ENCODE data around the gene DLG2.
"Not testable (repeated sequence)": the region's sequence is repeated elsewhere in the genome, so short reads cannot be mapped to it uniquely, and the experiment has no call there.

The DLG2 gene
- total RNA-seq = 0.61 to 3.2 reads per million in 2 experiments

- no peak for DNase-seq (ENCODE audit: low read depth)
Observed at GRCh38 chr11:85627332-85627997, at the start of gene DLG2. TSS of gene DLG2 (minus strand) at chr11:85627344.

DNA sequence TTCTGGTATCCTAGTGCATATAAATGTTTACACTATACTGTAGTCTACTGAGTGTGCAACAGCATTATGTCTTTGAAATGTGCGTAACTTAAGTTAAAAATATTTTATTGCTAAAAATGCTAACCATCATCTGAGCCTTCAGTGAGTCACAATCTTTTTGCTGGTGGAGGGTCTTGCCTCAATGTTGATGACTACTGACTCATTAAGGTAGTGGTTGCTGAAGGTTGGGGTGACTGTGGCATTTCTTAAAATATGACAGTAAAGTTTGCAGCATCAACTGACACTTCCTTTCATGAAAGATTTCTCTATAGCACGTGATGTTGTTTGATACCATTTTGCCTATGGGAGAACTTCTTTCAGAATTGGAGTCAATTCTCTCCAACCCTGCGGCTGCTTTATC, 46.2 kb upstream of the DLG2 start:
- DNase-seq (ENCODE audit: low read depth) = no peak

DNA sequence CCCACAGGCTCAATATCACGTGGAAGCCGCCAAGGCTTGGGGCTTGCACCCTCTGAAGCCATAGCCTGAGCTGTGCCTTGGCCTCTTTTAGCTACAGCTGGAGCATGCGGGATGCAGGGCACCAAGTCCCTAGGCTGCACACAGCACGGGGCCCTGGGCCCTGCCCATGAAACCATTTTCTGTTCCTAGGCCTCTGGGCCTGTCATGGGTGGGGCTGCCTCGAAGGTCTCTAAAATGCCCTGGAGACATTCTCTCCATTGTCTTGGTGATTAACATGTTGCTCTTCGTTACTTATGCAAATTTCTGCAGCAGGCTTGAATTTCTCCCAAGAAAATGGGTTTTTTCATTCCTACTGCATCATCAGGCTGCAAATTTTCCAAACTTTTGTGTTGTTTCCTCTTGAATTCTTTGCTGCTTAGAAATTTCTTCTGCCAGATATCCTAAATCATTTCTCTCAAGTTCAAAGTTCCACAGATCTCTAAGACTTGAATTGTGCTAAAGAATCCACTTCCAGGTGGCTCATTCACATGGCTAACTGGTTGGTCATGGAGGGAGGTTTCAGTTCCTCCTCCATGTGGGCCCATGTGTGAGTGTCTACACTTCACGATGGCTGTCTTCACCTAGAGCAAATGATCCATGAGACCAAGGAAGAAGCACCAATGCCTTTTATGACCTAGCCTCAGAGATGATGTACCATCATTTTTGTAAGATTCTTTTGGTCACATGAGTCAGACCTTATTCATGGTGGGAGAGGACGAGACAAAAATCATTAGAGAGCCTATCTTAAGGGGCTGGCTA, 45.2 kb upstream of the DLG2 start:
- DNase-seq (ENCODE audit: low read depth) = no peak

GRCh38 chr11:85670949-85671663, 44.0 kb upstream of the DLG2 start:
- DNase-seq (ENCODE audit: low read depth) = not testable (repeated sequence)

GRCh38 chr11:85668157-85668556, 41.0 kb upstream of the DLG2 start:
- no peak for DNase-seq (ENCODE audit: low read depth)

DNA sequence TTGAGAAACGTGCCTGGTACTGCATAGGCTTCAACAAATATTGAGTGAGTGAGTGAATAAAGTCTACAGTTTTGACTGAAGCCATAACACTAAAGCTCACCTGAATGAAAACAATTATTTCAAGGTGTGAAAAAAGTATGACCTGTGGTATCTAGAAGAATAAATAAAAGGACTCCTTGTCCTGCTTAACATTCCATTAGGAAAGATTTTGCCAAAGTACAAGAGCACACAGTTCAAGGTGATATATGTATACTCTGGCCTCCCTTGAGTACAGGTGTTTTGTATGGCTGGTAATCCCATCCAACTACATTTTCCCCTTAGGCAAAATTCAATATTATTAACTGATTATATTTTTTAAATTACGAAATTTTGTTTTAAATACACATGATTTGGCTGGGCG, 39.5 kb upstream of the DLG2 start:
- no peak for DNase-seq (ENCODE audit: low read depth)

- DNase-seq (ENCODE audit: low read depth) = no peak
Observed at GRCh38 chr11:85665733-85666132, 38.6 kb upstream of the DLG2 start.

DNA sequence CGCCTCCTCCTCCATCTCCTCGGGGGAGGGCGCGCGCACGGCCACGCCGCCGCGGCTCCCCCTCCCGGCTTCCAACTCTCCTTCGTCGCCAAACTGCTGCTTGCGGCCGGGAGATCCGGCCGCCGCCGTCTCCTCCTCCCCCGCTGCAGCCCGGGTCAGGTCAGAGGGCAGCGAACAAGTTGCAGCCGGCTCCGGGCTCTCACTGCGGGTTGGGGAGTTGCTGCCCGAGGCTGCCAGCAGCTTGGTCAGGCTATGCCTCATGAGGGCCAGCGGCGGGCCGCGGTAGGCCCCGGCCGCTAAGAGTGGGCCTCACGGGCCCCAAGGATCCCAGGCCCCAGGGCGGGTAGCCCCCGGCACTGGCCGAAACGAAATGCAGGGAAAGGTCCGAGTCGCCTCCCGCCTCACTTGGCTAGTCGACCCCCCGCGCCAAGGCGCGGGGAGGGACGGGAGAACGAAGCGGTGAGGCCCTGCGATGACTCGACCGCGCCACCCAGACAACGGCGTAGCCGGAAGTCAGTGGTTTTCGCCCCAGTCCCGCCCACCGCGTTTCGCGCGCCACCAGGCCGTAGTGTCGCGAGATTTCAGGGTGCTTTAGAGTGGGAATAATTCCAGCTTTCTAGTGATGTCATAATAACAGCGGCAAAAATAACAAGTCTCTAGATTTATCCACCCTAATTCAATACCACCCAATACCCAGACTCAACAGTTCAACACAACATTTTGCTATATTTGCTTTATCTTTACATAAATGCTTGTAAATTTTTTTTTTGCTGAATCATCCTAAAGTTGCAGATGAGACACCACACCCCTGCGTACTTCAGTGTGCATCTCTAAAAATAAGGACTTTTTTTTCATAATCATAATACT, 37.7 kb upstream of the DLG2 start, which contains the start of gene CREBZF:
TSS of gene CREBZF (minus strand) at position 515 of the 867 bp plus-strand sequence. CDS start at position 261, 254 bp downstream.
- peak; percentile 85 for DNase-seq (ENCODE audit: low read depth)

DNA sequence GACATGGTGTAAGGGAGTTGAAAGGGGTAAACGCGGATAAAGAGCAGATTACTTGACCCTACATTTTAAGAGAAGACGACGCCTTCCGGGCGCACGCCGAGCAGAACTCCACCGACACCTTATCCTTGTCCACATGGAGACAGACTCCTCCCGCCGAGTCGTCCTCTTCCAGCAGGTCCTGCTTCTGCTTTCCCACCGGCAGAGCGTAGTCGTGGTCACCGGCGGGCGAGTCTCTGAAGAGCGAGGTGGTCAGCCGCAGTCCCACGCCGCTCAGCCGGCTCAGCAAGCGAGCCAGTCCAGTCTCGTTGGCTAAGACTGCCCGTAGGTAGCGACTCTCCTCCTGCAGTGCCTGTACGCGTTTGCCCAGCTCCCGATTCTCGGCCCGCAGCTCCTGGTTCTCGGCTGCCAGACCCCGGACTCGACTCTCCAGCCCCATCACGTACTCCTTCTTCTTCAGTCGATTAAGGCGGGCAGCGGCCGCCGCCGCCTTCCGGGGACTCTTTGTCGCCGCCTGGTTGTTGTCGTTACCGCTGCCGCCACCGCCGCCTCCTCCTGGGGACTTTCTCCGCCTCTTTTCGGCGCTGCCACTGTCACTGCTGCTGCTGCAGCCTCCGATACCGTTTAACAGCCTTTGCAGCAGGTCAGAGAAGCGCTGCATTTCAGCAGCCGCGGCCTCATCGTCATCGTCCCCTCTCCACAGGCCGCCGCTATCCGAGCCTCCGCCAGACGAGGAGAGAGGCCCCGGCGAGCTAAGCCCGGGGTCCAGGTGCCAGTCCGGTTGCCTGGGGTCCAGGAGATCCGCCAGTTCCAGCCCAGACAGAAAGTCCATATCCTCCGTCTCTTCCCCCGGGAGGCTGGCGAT, 36.8 kb upstream of the DLG2 start:
- peak; percentile 88 for DNase-seq (ENCODE audit: low read depth)

GRCh38 chr11:85663080-85663752, 36.1 kb upstream of the DLG2 start:
- DNase-seq (ENCODE audit: low read depth) = no peak

DNA sequence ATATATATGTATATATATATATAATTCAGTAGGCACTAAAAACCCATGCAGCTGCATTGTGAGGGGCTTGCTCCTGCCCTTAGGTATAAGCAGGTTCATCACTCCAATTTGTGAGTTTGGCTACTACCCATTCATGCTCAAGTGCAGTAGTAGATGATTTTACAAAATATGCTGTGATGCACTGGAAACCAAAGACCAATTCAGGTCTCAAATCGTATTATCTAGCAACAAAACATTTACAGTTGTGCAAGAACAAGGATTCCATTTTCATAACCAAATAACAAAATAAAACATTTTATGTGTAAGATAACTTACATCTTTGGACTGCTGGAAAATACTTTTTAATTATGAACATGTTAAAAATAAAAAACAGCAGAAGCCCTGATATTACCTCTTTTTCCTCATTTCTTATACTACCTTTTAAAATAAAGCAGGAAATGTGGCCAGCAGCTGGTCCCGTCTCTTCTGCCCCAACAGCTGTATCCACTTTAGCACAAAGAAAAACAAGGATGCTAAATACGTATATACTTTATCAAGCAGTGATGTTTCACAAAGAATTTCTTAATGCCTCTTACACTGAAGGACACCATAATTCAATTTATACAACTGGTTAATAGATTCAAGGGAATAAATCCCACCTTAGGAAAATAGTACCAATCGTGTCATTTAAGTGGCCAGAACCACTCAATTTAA, 35.0 kb upstream of the DLG2 start:
- DNase-seq (ENCODE audit: low read depth) = no peak

GRCh38 chr11:85658180-85658579, 31.0 kb upstream of the DLG2 start:
- no peak for DNase-seq (ENCODE audit: low read depth)

DNA sequence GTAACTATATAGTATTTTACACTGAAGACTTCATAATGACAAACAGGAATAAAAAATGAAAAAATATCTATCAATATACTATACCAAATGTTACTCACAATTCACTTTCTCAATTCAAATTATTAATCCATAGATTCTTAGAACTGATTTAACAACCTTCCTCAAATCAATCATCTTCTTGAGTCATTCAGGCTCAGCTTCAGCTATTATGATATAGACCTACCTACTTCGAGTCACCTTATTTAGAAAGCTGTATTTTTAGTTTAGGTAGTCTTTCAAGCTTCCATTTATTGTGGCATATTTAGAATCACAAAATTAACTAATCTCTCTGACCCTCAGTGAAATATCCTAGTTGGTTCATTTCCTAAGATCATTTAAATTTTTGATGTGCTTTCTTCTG, 29.6 kb upstream of the DLG2 start:
- DNase-seq (ENCODE audit: low read depth) = no peak

GRCh38 chr11:85654343-85654742, 27.2 kb upstream of the DLG2 start:
- not testable (repeated sequence) for DNase-seq (ENCODE audit: low read depth)

DNA sequence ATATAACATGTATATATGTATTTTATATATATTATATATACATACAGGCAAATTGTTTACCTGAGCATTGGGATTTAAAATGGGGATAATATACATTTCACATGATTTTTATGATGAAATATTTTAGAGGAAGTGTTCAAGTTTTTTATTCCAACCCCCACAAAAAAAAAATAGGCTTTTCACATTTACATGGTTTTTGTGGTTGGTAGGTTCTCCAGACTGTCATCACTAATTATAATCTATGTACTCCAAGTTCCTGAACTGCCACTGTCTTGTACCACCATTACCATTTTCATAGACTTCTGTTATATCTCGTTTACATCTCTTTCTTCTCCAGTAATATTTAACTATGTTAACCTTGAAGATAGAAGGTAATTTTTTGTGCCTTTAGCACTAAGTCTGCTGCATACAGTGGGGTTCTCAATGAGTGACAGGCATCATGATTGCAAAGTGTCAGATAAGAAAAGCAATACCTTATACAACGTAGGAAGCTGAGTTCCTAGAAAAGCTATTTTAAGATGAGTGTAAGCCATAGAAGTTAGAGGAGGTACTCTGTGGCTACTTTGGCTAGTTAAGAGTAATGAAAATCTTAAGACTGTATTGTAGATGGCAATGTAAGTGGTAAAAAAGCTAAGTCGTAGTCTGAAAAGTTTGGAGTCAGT, 25.8 kb upstream of the DLG2 start:
- DNase-seq (ENCODE audit: low read depth) = no peak

- DNase-seq (ENCODE audit: low read depth) = no peak
Observed at GRCh38 chr11:85651118-85651517, 24.0 kb upstream of the DLG2 start.

- peak; percentile 85 for DNase-seq (ENCODE audit: low read depth)
Observed at GRCh38 chr11:85647604-85648299, 20.6 kb upstream of the DLG2 start, which contains the start of gene TMEM126A. TSS of gene TMEM126A (plus strand) at chr11:85647967. CDS start at chr11:85650256, 2,289 bp downstream.

- DNase-seq (ENCODE audit: low read depth) = no peak
Observed at GRCh38 chr11:85647078-85647477, 19.9 kb upstream of the DLG2 start.

All from T follicular helper cell (primary cell).